GM12878 (cell line): ENCODE measurements around the gene RFFL. TPM values are rescaled to one million over a fixed set of nuclear protein-coding genes. Genes with fewer than 3 reads are reported as not detected.

Experiments used
- CREB1 ChIP-seq: IDR thresholded peaks from 2 replicates; pipeline ENCODE4 v1.6.1; 2012; ENCODE audit warnings: low read depth, mild to moderate bottlenecking, inconsistent platforms
- EED ChIP-seq: sonication (generic); IDR thresholded peaks from 2 replicates; pipeline ENCODE4 v1.6.1; 2016; ENCODE audit warnings: antibody characterized with exemption, low read depth
- GATAD2B ChIP-seq: fragments of 450-650 bp; conservative IDR thresholded peaks from 2 replicates; pipeline ENCODE4 v1.6.1; 2017; ENCODE audit warnings: low read depth, mild to moderate bottlenecking, moderate library complexity
- JUND ChIP-seq: IDR thresholded peaks from 2 replicates; pipeline ENCODE4 v1.6.1; 2012; ENCODE audit warnings: low read depth, mild to moderate bottlenecking, low read length, improper control_type of control experiment, moderate library complexity
- LARP7 ChIP-seq: fragments of 450-650 bp; IDR thresholded peaks from 2 replicates; pipeline ENCODE4 v1.6.1; 2017; ENCODE audit warnings: mild to moderate bottlenecking
- NR2C1 ChIP-seq: fragments of 450-650 bp; IDR thresholded peaks from 2 replicates; pipeline ENCODE4 v1.6.1; 2017; ENCODE audit warnings: antibody characterized with exemption, mild to moderate bottlenecking, moderate library complexity
- RUNX3 ChIP-seq: IDR thresholded peaks from 2 replicates; pipeline ENCODE4 v1.6.1; 2012; ENCODE audit warnings: low read length, inconsistent platforms
- SMAD1 ChIP-seq: fragments of 450-650 bp; IDR thresholded peaks from 2 replicates; pipeline ENCODE4 v1.6.1; 2018; ENCODE audit warnings: mild to moderate bottlenecking, low read depth; ENCODE audit not compliant: partially characterized antibody
- SRF ChIP-seq, 2 experiments: IDR thresholded peaks; 2 replicates each; pipeline ENCODE4 v1.6.1; 2011; ENCODE audit warnings: low read depth in 2 of 2, low read length in 2 of 2, mild to moderate bottlenecking in 1 of 2, moderate library complexity in 1 of 2
- ZNF24 ChIP-seq: fragments of 450-650 bp; IDR thresholded peaks from 2 replicates; pipeline ENCODE4 v1.6.1; 2017; ENCODE audit warnings: antibody characterized with exemption, mild to moderate bottlenecking
- ZNF384 ChIP-seq: IDR thresholded peaks from 2 replicates; pipeline ENCODE4 v1.6.1; 2012; ENCODE audit warnings: low read depth, mild to moderate bottlenecking, low read length, improper control_type of control experiment, borderline replicate concordance
- polyA plus RNA-seq, 11 experiments: library from polyadenylated mRNA; depleted of rRNA in 4 of 11; unstranded in 6 of 11; stranded (reverse) in 5 of 11; fragments of >200 nt; fragmentation: Nextera tagmentation in 4 of 11; fragmentation: Illumina TruSeq in 1 of 11; extraction: Ambion mirVana in 4 of 11; extraction: Trizol in 1 of 11; gene quantifications; 1 replicate in 1 of 11; 2 replicates in 10 of 11; pipeline versions ENCODE4 v1.2.1 to v1.2.3, GENCODE V29; 2011 to 2016; ENCODE audit warnings: inconsistent platforms in 2 of 11, missing spikeins in 2 of 11, low read depth in 1 of 11
- total RNA-seq, 4 experiments: library from RNA; depleted of rRNA in 3 of 4; stranded (reverse); fragments of >200 nt in 3 of 4; fragmentation: Illumina TruSeq in 1 of 4; extraction: Trizol in 1 of 4; gene quantifications; 2 replicates each; pipeline versions ENCODE4 v1.2.1 to v1.2.3, GENCODE V29; 2013 to 2021
- TF ChIP-seq, protein P1 (sequence below): IDR thresholded peaks from 2 replicates; pipeline ENCODE4 v1.6.1; 2012; ENCODE audit warnings: improper control_type of control experiment, low read depth, low read length; ENCODE audit not compliant: insufficient replicate concordance
- TF ChIP-seq, protein P2 (sequence below): fragments of 450-650 bp; formaldehyde crosslinking; IDR thresholded peaks from 2 replicates; pipeline ENCODE4 v1.4.0; 2020; ENCODE audit warnings: mild to moderate bottlenecking, moderate library complexity
- TF ChIP-seq, protein P3 (sequence below): fragments of 450-650 bp; IDR thresholded peaks from 2 replicates; pipeline ENCODE4 v1.6.1; 2016; ENCODE audit warnings: mild to moderate bottlenecking
- TF ChIP-seq, protein P4 (sequence below): fragments of 450-650 bp; IDR thresholded peaks from 2 replicates; pipeline ENCODE4 v1.6.1; 2017; ENCODE audit warnings: mild to moderate bottlenecking
- TF ChIP-seq, protein P5 (sequence below): IDR thresholded peaks from 2 replicates; pipeline ENCODE4 v1.6.1; 2011; ENCODE audit warnings: low read depth, mild to moderate bottlenecking, low read length, moderate library complexity, borderline replicate concordance; ENCODE audit errors: extremely low read depth

Gene RFFL
- total and polyA plus RNA-seq, 10 of the 15 experiments (the other 5 are each of a cell fraction or from before 2014, with no cell fraction given), result 4.7 to 56.1 (median 26.9) TPM

DNA sequence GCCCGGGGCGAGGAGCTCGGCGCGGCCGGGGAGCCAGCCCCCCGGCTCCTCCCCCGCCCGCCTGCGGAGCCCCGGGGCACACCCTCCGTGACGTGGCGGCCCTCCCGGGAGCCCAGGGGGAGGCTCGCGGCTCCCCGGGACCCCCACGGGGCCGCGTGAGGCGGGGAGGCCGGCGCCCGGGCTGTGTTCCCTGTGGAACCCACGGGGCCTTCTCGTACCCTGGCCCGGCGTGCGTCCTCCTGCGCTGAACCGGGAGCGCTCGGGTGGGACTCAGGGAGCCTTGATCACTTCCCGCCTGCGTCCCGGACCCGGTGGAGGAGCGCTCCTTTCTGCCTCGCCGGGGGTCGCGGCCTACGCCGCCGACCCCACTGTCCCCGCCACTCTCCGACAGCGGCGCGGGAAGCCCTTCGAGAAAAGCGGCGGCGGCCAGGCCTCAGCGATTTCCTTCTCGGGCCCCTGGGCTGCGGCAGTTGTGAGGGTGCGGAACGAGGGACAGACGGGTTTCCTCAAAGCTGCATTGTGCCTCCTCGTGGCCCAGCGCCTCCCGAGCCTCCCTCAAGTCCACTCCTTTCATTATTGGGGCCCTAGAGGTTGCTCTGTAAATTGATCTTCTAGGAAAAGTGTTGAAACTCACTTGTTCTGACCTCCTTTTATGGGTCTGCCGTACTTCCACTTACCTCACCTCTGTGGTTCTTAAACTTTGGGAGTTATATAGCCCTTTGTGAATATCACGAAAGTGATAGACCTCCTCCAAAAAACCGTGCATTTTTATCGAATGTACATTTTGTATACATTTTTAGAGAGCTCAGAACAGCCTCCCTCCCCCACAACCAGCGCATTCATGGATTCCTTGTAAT is 82.6 kb downstream of the RFFL start (continued):
- TF ChIP-seq, protein P1, sequence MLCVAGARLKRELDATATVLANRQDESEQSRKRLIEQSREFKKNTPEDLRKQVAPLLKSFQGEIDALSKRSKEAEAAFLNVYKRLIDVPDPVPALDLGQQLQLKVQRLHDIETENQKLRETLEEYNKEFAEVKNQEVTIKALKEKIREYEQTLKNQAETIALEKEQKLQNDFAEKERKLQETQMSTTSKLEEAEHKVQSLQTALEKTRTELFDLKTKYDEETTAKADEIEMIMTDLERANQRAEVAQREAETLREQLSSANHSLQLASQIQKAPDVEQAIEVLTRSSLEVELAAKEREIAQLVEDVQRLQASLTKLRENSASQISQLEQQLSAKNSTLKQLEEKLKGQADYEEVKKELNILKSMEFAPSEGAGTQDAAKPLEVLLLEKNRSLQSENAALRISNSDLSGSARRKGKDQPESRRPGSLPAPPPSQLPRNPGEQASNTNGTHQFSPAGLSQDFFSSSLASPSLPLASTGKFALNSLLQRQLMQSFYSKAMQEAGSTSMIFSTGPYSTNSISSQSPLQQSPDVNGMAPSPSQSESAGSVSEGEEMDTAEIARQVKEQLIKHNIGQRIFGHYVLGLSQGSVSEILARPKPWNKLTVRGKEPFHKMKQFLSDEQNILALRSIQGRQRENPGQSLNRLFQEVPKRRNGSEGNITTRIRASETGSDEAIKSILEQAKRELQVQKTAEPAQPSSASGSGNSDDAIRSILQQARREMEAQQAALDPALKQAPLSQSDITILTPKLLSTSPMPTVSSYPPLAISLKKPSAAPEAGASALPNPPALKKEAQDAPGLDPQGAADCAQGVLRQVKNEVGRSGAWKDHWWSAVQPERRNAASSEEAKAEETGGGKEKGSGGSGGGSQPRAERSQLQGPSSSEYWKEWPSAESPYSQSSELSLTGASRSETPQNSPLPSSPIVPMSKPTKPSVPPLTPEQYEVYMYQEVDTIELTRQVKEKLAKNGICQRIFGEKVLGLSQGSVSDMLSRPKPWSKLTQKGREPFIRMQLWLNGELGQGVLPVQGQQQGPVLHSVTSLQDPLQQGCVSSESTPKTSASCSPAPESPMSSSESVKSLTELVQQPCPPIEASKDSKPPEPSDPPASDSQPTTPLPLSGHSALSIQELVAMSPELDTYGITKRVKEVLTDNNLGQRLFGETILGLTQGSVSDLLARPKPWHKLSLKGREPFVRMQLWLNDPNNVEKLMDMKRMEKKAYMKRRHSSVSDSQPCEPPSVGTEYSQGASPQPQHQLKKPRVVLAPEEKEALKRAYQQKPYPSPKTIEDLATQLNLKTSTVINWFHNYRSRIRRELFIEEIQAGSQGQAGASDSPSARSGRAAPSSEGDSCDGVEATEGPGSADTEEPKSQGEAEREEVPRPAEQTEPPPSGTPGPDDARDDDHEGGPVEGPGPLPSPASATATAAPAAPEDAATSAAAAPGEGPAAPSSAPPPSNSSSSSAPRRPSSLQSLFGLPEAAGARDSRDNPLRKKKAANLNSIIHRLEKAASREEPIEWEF, result no peak
- TF ChIP-seq CREB1, result peak; percentile 67
- peak; percentile 12 for TF ChIP-seq RUNX3
- no peak for TF ChIP-seq ZNF24
- TF ChIP-seq, protein P2, sequence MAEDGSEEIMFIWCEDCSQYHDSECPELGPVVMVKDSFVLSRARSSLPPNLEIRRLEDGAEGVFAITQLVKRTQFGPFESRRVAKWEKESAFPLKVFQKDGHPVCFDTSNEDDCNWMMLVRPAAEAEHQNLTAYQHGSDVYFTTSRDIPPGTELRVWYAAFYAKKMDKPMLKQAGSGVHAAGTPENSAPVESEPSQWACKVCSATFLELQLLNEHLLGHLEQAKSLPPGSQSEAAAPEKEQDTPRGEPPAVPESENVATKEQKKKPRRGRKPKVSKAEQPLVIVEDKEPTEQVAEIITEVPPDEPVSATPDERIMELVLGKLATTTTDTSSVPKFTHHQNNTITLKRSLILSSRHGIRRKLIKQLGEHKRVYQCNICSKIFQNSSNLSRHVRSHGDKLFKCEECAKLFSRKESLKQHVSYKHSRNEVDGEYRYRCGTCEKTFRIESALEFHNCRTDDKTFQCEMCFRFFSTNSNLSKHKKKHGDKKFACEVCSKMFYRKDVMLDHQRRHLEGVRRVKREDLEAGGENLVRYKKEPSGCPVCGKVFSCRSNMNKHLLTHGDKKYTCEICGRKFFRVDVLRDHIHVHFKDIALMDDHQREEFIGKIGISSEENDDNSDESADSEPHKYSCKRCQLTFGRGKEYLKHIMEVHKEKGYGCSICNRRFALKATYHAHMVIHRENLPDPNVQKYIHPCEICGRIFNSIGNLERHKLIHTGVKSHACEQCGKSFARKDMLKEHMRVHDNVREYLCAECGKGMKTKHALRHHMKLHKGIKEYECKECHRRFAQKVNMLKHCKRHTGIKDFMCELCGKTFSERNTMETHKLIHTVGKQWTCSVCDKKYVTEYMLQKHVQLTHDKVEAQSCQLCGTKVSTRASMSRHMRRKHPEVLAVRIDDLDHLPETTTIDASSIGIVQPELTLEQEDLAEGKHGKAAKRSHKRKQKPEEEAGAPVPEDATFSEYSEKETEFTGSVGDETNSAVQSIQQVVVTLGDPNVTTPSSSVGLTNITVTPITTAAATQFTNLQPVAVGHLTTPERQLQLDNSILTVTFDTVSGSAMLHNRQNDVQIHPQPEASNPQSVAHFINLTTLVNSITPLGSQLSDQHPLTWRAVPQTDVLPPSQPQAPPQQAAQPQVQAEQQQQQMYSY (CRISPR knock-in tag), result no peak
- TF ChIP-seq NR2C1, result 0 out of 2 replicates have a peak, but pooled peaks have one; percentile 38
- TF ChIP-seq EED, result 0 out of 2 replicates have a peak, but pooled peaks have one; percentile 45
- TF ChIP-seq JUND, result no peak
- TF ChIP-seq, protein P3, sequence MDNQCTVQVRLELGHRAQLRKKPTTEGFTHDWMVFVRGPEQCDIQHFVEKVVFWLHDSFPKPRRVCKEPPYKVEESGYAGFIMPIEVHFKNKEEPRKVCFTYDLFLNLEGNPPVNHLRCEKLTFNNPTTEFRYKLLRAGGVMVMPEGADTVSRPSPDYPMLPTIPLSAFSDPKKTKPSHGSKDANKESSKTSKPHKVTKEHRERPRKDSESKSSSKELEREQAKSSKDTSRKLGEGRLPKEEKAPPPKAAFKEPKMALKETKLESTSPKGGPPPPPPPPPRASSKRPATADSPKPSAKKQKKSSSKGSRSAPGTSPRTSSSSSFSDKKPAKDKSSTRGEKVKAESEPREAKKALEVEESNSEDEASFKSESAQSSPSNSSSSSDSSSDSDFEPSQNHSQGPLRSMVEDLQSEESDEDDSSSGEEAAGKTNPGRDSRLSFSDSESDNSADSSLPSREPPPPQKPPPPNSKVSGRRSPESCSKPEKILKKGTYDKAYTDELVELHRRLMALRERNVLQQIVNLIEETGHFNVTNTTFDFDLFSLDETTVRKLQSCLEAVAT, result peak; percentile 42
- TF ChIP-seq GATAD2B, result peak; percentile 95; the same call in 1 of the 2 replicates
- no peak for TF ChIP-seq ZNF384
- no peak for TF ChIP-seq SMAD1
- TF ChIP-seq, protein P4, sequence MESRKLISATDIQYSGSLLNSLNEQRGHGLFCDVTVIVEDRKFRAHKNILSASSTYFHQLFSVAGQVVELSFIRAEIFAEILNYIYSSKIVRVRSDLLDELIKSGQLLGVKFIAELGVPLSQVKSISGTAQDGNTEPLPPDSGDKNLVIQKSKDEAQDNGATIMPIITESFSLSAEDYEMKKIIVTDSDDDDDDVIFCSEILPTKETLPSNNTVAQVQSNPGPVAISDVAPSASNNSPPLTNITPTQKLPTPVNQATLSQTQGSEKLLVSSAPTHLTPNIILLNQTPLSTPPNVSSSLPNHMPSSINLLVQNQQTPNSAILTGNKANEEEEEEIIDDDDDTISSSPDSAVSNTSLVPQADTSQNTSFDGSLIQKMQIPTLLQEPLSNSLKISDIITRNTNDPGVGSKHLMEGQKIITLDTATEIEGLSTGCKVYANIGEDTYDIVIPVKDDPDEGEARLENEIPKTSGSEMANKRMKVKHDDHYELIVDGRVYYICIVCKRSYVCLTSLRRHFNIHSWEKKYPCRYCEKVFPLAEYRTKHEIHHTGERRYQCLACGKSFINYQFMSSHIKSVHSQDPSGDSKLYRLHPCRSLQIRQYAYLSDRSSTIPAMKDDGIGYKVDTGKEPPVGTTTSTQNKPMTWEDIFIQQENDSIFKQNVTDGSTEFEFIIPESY, result no peak
- no peak for TF ChIP-seq SRF (IDR thresholded peaks at IDR 0.05; ENCODE audit: low read depth in 2 of 2, low read length in 2 of 2)
- 0 out of 2 replicates have a peak, but pooled peaks have one; percentile 85 for TF ChIP-seq LARP7
- TF ChIP-seq, protein P5, sequence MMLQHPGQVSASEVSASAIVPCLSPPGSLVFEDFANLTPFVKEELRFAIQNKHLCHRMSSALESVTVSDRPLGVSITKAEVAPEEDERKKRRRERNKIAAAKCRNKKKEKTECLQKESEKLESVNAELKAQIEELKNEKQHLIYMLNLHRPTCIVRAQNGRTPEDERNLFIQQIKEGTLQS, result no peak
